NK-92 treated with Interleukin-12 subunit alpha and Interleukin-12 subunit beta, amount 100 ng/mL, for 24 hours (cell line): ENCODE data around the gene S100A7.
"Not testable (repeated sequence)": the region's sequence is repeated elsewhere in the genome, so short reads cannot be mapped to it uniquely, and the experiment has no call there.

Experiments
- DNase-seq: peaks from one replicate; lab custom pipeline; 2025; lab: John Stamatoyannopoulos, UW

The S100A7 gene

DNA sequence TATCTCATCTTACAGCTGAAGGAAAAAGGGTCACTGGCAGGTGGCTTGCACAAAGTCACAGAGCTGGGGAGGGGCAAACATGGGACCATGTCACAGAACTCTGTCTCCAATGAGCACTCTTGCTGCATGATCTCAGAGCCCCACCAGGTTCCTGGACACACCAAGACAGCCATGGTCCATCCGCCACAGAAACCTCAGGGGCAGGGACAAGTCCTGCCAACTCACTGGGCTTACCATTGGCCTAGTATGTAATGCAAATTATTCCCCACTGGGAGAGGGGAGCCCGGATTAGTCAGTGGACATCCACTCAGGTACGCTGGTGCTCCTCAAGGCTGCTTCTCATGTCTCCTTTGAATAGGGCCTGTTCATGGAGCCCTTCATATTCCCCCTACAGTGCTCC is 29.9 kb downstream of the S100A7 start:
- no peak for DNase-seq

GRCh38 chr1:153430166-153430553 is 30.3 kb downstream of the S100A7 start:
- DNase-seq, result no peak

DNA sequence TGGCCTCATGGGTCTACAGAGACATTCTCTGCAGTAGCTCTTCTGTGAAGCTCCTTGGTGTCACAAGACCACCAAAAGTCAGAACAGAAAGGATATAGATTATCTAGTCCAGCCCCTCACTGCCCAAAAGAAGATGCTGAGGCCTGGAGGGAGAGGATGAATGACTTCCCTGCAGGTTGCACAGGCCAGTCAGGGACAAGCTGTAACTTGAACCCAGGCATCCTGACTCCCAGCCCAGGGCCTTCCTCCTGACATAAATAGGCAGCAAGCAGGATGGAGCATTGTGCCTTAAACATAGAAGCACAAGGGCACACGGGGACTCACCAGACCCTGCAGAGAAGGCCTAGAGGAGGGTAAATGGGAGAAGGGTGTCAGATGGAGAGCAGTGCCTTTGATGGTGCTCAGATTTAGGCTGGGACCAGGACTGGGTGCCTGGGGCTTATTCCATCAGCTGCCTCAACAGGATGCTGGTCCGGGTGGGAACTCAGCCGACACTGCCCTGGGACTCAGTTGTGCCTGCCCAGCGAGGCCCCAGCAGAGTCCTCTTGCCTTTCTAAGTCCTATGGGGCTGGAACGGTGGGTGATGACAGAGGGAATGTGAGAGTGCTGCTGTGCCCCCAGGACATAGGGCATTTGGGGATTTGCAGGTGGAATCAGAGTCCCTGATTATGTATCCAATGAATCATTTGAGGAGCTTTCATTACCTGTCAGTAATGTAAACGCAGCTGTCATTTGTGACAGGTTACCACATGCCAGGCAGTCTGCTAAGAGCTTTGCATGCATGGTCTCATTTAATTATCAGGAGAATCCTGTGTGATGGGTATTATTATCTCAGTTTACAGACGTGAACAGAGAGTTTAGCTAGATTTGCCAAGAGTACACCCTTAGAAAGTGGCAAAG is 30.9 kb downstream of the S100A7 start:
- DNase-seq, result no peak

DNA sequence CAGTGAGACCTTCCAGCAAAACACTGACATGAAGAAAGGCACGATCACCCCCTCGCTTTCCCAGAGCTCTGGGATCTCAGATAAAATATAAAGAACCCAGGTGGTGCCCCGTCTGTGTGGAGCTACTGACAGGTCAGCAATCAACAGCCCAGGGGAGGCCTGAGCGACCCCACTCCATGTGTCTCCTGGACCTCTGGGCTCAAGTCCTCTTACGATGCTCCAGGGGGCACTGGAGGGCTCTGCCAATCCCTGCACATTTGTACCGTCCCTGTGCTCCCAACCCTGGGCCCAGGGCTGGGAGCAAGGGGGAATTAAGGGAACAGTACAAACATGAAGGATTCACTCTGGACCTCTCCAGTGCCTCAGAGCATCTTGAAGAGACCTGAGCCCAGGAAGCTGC is 31.7 kb downstream of the S100A7 start:
- no peak for DNase-seq

DNA sequence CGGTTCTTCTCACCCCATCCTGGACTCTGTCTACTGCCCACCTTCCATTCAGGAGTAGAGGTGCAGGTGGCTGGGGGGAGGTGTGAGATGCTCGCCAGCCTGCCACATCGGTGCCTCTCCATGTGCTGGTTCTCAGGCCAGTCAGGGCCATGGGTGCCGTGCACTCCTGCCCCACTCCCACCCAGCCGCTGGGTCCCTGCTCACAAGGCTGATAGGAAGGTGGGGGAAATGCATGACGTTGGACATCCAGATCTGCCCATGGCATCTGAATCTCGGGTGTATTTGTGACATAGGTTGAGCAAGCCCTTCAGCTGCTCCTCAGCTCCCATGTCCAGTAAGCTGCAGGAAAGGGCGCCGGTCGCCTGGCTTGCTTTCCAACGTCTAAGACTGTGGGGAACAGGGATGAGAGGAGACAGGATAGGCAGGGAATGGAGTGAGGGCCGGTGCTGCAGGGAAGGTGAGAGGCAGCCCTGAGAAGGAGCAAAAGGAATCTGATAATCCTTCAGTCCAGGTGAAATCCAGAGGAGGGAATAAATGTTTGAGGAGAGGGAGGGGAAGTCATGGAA is 32.3 kb downstream of the S100A7 start:
- DNase-seq, result no peak

DNA sequence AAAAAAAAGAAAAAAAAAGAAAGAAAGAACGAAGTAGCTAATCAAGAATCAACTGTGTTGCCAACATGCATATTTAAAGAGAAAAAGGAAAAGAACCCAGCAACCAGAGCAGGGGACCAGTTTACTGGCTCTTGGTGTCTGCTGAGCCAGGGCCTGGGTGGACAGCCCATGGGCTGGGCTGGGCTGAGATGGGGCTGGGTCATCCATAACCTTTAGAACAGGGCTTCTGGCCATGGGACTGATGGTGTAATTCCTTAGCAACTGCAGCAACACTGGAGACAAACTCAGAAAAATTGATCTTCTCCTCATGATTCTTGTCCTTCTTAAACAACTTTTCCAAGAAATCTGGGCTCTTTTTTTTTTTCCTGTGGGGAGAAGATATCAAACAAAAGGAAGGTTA is 33.6 kb downstream of the S100A7 start:
- DNase-seq, result no peak

DNA sequence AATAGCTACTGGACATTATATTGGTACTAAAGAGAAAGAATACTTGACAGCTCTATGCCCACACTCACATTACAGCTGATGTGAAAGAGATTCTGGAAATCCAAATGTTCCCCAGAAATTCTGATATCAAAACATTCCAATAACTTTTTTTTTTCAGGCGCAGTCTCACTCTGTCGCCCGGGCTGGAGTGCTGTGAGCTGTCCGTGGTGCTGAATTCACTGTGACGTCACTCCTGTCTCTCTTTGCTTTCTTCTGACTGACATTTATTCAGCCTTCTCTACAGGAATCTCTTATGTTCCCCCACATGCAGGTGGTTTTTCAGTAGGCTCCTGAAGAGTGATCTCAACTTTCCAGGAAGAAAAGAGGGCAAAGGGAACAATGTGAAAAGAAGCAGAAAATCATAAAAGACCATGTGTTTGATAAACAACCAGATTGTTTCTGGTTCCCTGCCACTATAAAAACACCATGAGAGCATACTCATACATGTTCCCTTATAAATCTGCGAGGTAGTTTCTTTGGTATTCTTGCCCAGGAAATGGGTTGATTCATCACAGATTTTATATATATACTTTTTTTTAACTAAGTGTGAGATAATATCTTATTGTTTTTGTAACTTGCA is 37.9 kb downstream of the S100A7 start:
- peak; percentile 14 for DNase-seq

DNA sequence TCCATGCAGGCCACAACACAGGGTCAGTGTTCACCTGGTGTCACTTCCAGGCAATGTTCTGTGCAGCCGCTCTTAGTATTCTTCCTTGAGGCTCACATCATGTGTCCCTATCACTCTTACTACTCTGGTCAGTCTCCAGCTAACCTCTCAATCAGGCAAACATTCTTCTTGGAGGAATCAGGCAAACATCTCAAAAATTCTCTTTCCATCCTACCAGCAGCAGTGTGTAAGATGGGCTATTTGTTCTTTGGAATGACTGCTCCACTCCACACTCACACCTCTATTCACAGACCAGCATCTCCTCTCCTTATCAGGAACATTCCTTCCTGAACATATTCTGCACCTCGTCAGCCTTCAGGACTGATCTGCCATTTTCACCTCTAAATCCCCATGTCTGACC is 40.1 kb downstream of the S100A7 start:
- DNase-seq, result no peak

- not testable (repeated sequence) for DNase-seq
These were observed 41.0 kb downstream of the S100A7 start for GRCh38 chr1:153419436-153419793.

DNA sequence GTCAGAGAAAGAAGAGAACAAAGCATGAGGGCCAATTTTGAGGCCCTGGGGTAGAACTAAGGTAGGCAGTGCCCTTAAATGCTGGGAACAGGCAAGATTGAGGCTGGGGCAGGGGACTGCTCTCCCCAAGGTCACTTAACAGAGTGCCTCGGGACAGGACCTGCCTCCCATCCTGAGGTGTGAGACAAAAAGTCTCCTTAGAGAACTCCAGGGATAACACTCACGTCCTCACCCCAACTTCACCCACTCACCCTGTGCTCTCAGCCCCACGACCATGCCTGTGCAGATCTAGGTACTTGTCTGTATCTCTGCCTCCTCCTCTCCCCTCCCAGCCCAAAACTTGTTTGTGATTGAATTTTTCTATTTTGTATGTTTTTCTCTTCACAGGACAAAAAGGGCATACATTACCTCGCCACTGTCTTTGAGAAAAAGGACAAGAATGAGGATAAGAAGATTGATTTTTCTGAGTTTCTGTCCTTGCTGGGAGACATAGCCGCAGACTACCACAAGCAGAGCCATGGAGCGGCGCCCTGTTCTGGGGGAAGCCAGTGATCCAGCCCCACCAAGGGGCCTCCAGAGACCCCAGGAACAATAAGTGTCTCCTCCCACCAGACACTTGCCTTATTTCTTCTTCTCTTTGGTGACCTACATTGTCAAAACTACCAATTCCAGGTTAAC is 41.6 kb downstream of the S100A7 start:
- not testable (repeated sequence) for DNase-seq

- DNase-seq, result no peak
These were observed 43.1 kb downstream of the S100A7 start for GRCh38 chr1:153417136-153417888.

- no peak for DNase-seq
These were observed 44.4 kb downstream of the S100A7 start, which contains the start of gene S100A7A for GRCh38 chr1:153415850-153416570. TSS of gene S100A7A (plus strand) at chr1:153416520. CDS start at chr1:153418083, 1,563 bp downstream.

GRCh38 chr1:153413961-153414360 is 46.5 kb downstream of the S100A7 start:
- not testable (repeated sequence) for DNase-seq
